HEK293 (cell line): ENCODE results near the gene GRAMD1B.

Experiments used
- CTCF ChIA-PET: fragments of 350-600 bp; formaldehyde crosslinking; extraction: SDS; loops from one replicate; lab custom pipeline; 2021; ENCODE audit warnings: antibody characterized with exemption; lab: Yijun Ruan, JAX
- POLR2A ChIA-PET: fragments of 300-600 bp; formaldehyde crosslinking; extraction: SDS; loops from one replicate; lab custom pipeline; 2020; ENCODE audit warnings: antibody characterized with exemption, inconsistent platforms; lab: Yijun Ruan, JAX
- H3K27ac ChIP-seq: fragments of 200-500 bp; sonication (Bioruptor generic); 2 replicates; pipeline ENCODE4 v1.5.1; 2014; ENCODE audit warnings: low read depth, low read length, control low read depth, inconsistent platforms; ENCODE audit errors: extremely low read depth
- H3K36me3 ChIP-seq, 2 experiments: fragments of 200-500 bp in 1 of 2; sonication (Bioruptor generic) in 1 of 2; 1 replicate in 1 of 2; 2 replicates in 1 of 2; pipeline ENCODE4 v1.5.1; 2014 to 2017; ENCODE audit warnings: inconsistent platforms in 2 of 2, low read length in 2 of 2; ENCODE audit not compliant: control insufficient read depth in 2 of 2, insufficient read depth in 1 of 2
- H3K4me1 ChIP-seq: fragments of 200-500 bp; sonication (Bioruptor generic); 2 replicates; pipeline ENCODE4 v1.5.1; 2014; ENCODE audit warnings: mild to moderate bottlenecking, low read length, inconsistent platforms; ENCODE audit not compliant: control insufficient read depth, insufficient read depth
- H3K4me3 ChIP-seq: 2 replicates; pipeline ENCODE4 v1.5.1; 2011; ENCODE audit warnings: low read depth, mild to moderate bottlenecking, control low read depth, low read length, moderate library complexity
- H3K9me3 ChIP-seq: fragments of 200-500 bp; sonication (Bioruptor generic); 2 replicates; pipeline ENCODE4 v1.5.1; 2014; ENCODE audit warnings: low read depth, low read length, inconsistent platforms; ENCODE audit not compliant: control insufficient read depth, insufficient read depth
- GLI4 ChIP-seq: fragments of 450-650 bp; formaldehyde crosslinking; IDR thresholded peaks from 2 replicates; pipeline ENCODE4 v1.5.1; 2016; ENCODE audit warnings: missing biosample characterization, missing genetic modification characterization
- HOXA7 ChIP-seq: sonication (generic); formaldehyde crosslinking; IDR thresholded peaks from 2 replicates; pipeline ENCODE4 v1.8.1; 2022; ENCODE audit warnings: missing genetic modification reagents, borderline replicate concordance
- SALL2 ChIP-seq: fragments of 450-650 bp; formaldehyde crosslinking; IDR thresholded peaks from 2 replicates; pipeline ENCODE4 v1.5.0; 2017; ENCODE audit warnings: missing biosample characterization, mild to moderate bottlenecking, missing genetic modification characterization, borderline replicate concordance
- ZBTB21 ChIP-seq: fragments of 450-650 bp; formaldehyde crosslinking; IDR thresholded peaks from 2 replicates; pipeline ENCODE4 v1.5.1; 2017; ENCODE audit warnings: missing biosample characterization, missing genetic modification characterization
- ZBTB49 ChIP-seq: fragments of 450-650 bp; formaldehyde crosslinking; IDR thresholded peaks from 2 replicates; pipeline ENCODE4 v1.5.1; 2016; ENCODE audit warnings: missing biosample characterization, missing genetic modification characterization, low read depth
- ZFHX2 ChIP-seq: fragments of 450-650 bp; formaldehyde crosslinking; conservative IDR thresholded peaks from 2 replicates; pipeline ENCODE4 v1.5.1; 2016; ENCODE audit warnings: missing biosample characterization, missing genetic modification characterization
- ZFP3 ChIP-seq: fragments of 450-650 bp; formaldehyde crosslinking; IDR thresholded peaks from 2 replicates; pipeline ENCODE4 v1.5.1; 2016; ENCODE audit warnings: low read depth, missing biosample characterization, missing genetic modification characterization
- ZNF114 ChIP-seq: fragments of 450-650 bp; formaldehyde crosslinking; IDR thresholded peaks from 2 replicates; pipeline ENCODE4 v1.5.0; 2017; ENCODE audit warnings: missing biosample characterization, missing genetic modification characterization
- ZNF221 ChIP-seq: fragments of 450-650 bp; formaldehyde crosslinking; IDR thresholded peaks from 2 replicates; pipeline ENCODE4 v1.5.1; 2017; ENCODE audit warnings: missing biosample characterization, missing genetic modification characterization, borderline replicate concordance
- ZNF223 ChIP-seq: fragments of 450-650 bp; formaldehyde crosslinking; IDR thresholded peaks from 2 replicates; pipeline ENCODE4 v1.5.1; 2016; ENCODE audit warnings: missing biosample characterization, missing genetic modification characterization
- ZNF280D ChIP-seq: fragments of 450-650 bp; formaldehyde crosslinking; IDR thresholded peaks from 2 replicates; pipeline ENCODE4 v1.5.1; 2016; ENCODE audit warnings: missing biosample characterization, missing genetic modification characterization
- ZNF292 ChIP-seq: fragments of 450-650 bp; formaldehyde crosslinking; IDR thresholded peaks from 2 replicates; pipeline ENCODE4 v1.5.1; 2016; ENCODE audit warnings: low read depth, missing biosample characterization, missing genetic modification characterization, borderline replicate concordance
- ZNF341 ChIP-seq: fragments of 450-650 bp; formaldehyde crosslinking; IDR thresholded peaks from 2 replicates; pipeline ENCODE4; 2016; ENCODE audit warnings: low read depth, missing biosample characterization, missing genetic modification characterization
- ZNF48 ChIP-seq: fragments of 450-650 bp; formaldehyde crosslinking; IDR thresholded peaks from 2 replicates; pipeline ENCODE4 v1.5.1; 2016; ENCODE audit warnings: missing biosample characterization, missing genetic modification characterization
- ZNF621 ChIP-seq: fragments of 450-650 bp; formaldehyde crosslinking; IDR thresholded peaks from 2 replicates; pipeline ENCODE4 v1.5.1; 2017; ENCODE audit warnings: missing biosample characterization, missing genetic modification characterization
- ZNF664 ChIP-seq: fragments of 450-650 bp; formaldehyde crosslinking; IDR thresholded peaks from 2 replicates; pipeline ENCODE4 v1.5.1; 2016; ENCODE audit warnings: missing biosample characterization, missing genetic modification characterization
- ZNF76 ChIP-seq: fragments of 450-650 bp; formaldehyde crosslinking; IDR thresholded peaks from 2 replicates; pipeline ENCODE4; 2016; ENCODE audit warnings: low read depth, missing biosample characterization, missing genetic modification characterization, borderline replicate concordance
- ZNF843 ChIP-seq: fragments of 450-650 bp; formaldehyde crosslinking; IDR thresholded peaks from 2 replicates; pipeline ENCODE4 v1.5.1; 2016; ENCODE audit warnings: missing biosample characterization, missing genetic modification characterization
- ZXDB ChIP-seq: fragments of 450-650 bp; formaldehyde crosslinking; IDR thresholded peaks from 2 replicates; pipeline ENCODE4 v1.5.1; 2016; ENCODE audit warnings: missing biosample characterization, missing genetic modification characterization
- TF ChIP-seq, protein P1 (sequence below): fragments of 450-650 bp; formaldehyde crosslinking; IDR thresholded peaks from 2 replicates; pipeline ENCODE4 v1.5.1; 2016; ENCODE audit warnings: missing biosample characterization, missing genetic modification characterization
- TF ChIP-seq, protein P2 (sequence below): fragments of 450-650 bp; formaldehyde crosslinking; IDR thresholded peaks from 2 replicates; pipeline ENCODE4 v1.5.1; 2016; ENCODE audit warnings: missing biosample characterization, missing genetic modification characterization

GRAMD1B gene

DNA sequence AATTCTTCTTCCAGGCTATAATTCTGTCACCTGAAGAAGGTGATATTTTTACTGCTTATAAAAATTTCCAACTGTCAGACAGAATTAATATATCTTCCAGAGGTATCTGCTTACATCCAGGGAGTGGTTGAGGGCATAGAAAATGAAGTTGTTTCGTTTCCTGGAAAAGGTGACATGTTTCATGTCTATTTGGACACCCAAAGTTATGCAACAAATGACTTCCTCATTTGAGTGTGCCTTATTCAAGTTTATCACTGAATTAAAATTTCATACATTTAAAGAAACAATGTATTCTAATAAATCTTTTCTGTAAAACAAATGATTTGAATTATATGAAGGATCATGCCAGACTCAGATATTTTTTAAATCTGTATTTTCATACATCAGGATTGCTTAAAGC, 8.5 kb upstream of the GRAMD1B start:
- Histone ChIP-seq H3K27ac (no peak overlapping the region), H3K9me3 (no peaks in the 10 kb centered on the region), H3K36me3 (no peaks in the 10 kb centered on the region), H3K4me1 (no peaks in the 10 kb centered on the region), H3K4me3 (no peak overlapping the region)
- CTCF ChIA-PET, result interaction anchor here (0.6 to 0.8 kb wide), 2 partner anchors 12 to 15 kb away, joined by 3 to 4 read pairs; no protein-coding TSS in a partner anchor
- TF ChIP-seq ZNF621 (tag by site-specific recombination) (no peak), ZFHX2 (tag by site-specific recombination) (no peak), ZNF223 (tag by site-specific recombination) (no peak), ZNF221 (tag by site-specific recombination) (no peak), ZBTB49 (no peak), ZXDB (no peak), ZFP3 (tag by site-specific recombination) (no peak), ZNF76 (no peak), ZNF292 (tag by site-specific recombination) (no peak), ZNF843 (tag by site-specific recombination) (no peak), HOXA7 (CRISPR knock-in tag) (no peak), ZNF280D (tag by site-specific recombination) (no peak), ZBTB21 (tag by site-specific recombination) (no peak)
- TF ChIP-seq, protein P1, sequence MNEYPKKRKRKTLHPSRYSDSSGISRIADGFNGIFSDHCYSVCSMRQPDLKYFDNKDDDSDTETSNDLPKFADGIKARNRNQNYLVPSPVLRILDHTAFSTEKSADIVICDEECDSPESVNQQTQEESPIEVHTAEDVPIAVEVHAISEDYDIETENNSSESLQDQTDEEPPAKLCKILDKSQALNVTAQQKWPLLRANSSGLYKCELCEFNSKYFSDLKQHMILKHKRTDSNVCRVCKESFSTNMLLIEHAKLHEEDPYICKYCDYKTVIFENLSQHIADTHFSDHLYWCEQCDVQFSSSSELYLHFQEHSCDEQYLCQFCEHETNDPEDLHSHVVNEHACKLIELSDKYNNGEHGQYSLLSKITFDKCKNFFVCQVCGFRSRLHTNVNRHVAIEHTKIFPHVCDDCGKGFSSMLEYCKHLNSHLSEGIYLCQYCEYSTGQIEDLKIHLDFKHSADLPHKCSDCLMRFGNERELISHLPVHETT, result no peak
- POLR2A ChIA-PET, result no interaction called here

DNA sequence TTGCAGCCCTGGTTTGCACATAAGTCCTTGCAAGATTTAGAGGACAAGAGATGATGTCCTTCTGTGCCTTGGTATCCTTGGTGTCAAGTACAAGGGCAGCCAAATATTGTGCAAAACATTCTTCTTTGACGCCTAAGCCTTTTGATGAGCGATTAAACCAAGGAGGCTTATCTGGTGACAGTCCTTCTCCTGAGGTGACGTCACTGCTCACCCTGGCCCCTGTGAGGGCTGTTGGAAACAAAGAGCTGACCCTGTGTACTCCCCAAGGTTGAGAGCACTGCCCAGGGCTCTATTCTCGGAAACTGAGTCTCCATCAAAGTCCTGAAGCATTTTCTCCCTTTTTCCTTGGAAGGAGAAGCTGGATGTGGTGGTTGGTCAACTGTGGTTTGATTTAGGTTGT, 4.7 kb upstream of the GRAMD1B start:
- H3K27ac ChIP-seq, result no peak overlapping the region
- ChIA-PET POLR2A (no interaction called here), CTCF (interaction anchor here (0.6 to 1.2 kb wide), 5 partner anchors 13 to 413 kb away, joined by 3 to 5 read pairs (median 4); no protein-coding TSS in a partner anchor)
- TF ChIP-seq SALL2 (tag by site-specific recombination), result no peak
- TF ChIP-seq ZNF114 (tag by site-specific recombination), result no peak
- TF ChIP-seq ZNF48, result no peak
- no peak for TF ChIP-seq GLI4
- TF ChIP-seq, protein P2, sequence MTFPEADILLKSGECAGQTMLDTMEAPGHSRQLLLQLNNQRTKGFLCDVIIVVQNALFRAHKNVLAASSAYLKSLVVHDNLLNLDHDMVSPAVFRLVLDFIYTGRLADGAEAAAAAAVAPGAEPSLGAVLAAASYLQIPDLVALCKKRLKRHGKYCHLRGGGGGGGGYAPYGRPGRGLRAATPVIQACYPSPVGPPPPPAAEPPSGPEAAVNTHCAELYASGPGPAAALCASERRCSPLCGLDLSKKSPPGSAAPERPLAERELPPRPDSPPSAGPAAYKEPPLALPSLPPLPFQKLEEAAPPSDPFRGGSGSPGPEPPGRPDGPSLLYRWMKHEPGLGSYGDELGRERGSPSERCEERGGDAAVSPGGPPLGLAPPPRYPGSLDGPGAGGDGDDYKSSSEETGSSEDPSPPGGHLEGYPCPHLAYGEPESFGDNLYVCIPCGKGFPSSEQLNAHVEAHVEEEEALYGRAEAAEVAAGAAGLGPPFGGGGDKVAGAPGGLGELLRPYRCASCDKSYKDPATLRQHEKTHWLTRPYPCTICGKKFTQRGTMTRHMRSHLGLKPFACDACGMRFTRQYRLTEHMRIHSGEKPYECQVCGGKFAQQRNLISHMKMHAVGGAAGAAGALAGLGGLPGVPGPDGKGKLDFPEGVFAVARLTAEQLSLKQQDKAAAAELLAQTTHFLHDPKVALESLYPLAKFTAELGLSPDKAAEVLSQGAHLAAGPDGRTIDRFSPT (tag by site-specific recombination), result no peak
- no peak for TF ChIP-seq ZNF341 (tag by site-specific recombination)
- TF ChIP-seq ZNF664 (tag by site-specific recombination), result no peak
- H3K4me3 ChIP-seq, result no peak overlapping the region
- no peaks in the 10 kb centered on the region for H3K9me3 ChIP-seq
- H3K36me3 ChIP-seq, result no peaks in the 10 kb centered on the region
- no peaks in the 10 kb centered on the region for H3K4me1 ChIP-seq
